GM13976 (cell line): ENCODE measurements around the gene FAM13B.
A peak's percentile ranks its signal among the peaks of the same experiment; 100 is the strongest.
"Not testable (repeated sequence)": the region's sequence is repeated elsewhere in the genome, so short reads cannot be mapped to it uniquely, and the experiment has no call there.

Experiments used
- DNase-seq: peaks from one replicate; pipeline ENCODE4 v3.0.0; 2012; ENCODE audit warnings: low spot score
- in situ Hi-C: fragments of 300-500 bp; cut with MboI; formaldehyde crosslinking; loops from one replicate; pipeline ENCODE4 v1.12.0; 2022; ENCODE audit warnings: low sequenced_read_pairs, mixed read lengths, inconsistent platforms; ENCODE audit not compliant: unreplicated experiment
- TF ChIP-seq, protein P1 (sequence below): IDR thresholded peaks from 2 replicates; pipeline ENCODE4 v1.5.1; 2012; ENCODE audit warnings: borderline replicate concordance, mild to moderate bottlenecking; ENCODE audit not compliant: insufficient read depth; ENCODE audit errors: extremely low read depth, missing control alignments, control extremely low read depth

Gene FAM13B

GRCh38 chr5:138067945-138068344 lies 35.1 kb upstream of the FAM13B start:
- TF ChIP-seq, protein P1, sequence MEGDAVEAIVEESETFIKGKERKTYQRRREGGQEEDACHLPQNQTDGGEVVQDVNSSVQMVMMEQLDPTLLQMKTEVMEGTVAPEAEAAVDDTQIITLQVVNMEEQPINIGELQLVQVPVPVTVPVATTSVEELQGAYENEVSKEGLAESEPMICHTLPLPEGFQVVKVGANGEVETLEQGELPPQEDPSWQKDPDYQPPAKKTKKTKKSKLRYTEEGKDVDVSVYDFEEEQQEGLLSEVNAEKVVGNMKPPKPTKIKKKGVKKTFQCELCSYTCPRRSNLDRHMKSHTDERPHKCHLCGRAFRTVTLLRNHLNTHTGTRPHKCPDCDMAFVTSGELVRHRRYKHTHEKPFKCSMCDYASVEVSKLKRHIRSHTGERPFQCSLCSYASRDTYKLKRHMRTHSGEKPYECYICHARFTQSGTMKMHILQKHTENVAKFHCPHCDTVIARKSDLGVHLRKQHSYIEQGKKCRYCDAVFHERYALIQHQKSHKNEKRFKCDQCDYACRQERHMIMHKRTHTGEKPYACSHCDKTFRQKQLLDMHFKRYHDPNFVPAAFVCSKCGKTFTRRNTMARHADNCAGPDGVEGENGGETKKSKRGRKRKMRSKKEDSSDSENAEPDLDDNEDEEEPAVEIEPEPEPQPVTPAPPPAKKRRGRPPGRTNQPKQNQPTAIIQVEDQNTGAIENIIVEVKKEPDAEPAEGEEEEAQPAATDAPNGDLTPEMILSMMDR = no peak
- DNase-seq = no peak
- in situ Hi-C loops = no loop called here

- DNase-seq = peak; percentile 40
- TF ChIP-seq, protein P1 = peak; percentile 39
- in situ Hi-C loops = no loop called here
These were observed 32.2 kb upstream of the FAM13B start for GRCh38 chr5:138065102-138065501.

DNA sequence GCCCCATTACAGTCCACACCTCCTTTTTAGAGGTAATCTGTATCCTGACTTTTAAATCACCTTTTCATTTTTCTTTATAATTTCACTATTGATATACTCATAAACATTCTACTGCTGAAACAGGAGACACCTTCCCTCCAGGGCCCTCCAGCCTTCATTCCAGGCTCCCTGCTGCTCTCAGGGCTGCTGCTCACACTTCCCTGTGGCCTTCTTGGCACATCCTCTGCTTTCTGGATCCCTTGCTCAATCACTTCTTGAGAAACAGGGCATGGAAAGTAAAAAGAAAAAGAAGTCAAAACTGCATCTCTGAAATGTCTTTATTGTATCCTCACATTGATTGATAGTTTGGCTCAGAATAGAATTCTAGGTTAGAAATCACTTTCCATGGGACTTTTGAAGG lies 31.6 kb upstream of the FAM13B start:
- in situ Hi-C loops = no loop called here
- TF ChIP-seq, protein P1 = no peak
- DNase-seq = no peak

DNA sequence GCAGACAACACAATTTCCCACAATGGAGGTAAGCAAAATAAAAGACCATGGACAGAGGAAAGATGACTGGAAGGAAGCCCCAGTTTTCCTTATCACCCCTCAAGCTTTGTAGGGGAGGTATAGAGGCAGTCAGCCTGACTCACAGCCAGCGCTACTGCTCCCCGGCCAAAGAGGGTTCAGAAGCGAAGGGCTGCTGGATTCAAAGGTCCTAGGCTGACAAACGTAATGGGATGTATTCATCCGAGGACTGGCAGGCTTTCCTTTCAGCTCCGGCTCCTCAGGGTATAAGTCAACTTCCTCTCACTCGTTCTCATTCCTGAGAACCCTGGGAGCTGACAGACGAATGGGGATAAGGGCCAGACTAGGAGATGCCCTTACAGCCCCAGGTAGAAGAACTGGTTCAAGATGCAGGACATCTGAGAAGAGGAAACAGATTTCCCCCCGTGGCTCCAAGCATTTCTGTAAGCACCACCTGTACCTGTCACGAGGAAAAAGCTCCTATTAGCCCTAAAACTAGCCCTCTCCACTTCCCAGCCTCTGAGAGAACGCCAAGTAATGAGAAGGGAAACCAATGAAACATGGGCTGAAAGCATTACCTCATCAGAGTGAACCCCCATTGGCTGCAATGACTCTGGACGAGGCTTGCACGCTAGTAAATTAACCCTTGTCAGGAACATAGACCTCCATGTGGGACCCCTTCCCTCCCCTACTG lies 22.1 kb upstream of the FAM13B start:
- TF ChIP-seq, protein P1 = no peak
- DNase-seq = no peak
- in situ Hi-C loops = no loop called here

DNA sequence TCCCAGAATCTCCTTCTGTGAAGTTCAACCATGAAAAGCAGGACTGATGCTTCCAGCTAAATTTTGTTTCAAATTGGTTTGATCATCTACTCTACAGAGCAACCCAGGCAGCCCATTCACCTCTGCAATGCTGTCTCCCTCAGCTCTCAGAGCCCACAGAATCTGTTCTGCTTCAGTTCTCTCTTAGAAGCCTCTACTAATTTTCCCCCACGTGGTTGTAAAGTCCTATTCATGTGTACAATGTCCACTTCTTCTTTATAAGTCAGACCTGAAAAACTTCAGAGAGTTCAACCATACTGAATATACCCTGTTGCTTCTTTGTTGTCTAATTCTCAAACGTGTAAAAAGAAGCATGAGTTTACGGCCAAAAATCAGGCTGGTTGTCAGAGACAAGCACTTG lies 21.3 kb upstream of the FAM13B start:
- in situ Hi-C loops = no loop called here
- TF ChIP-seq, protein P1 = no peak
- DNase-seq = peak; percentile 45

- in situ Hi-C loops = no loop called here
- TF ChIP-seq, protein P1 = no peak
- DNase-seq = no peak
These were observed 20.7 kb upstream of the FAM13B start for GRCh38 chr5:138053554-138053953.

GRCh38 chr5:138052718-138053117 lies 19.8 kb upstream of the FAM13B start:
- DNase-seq, in situ Hi-C loops: not testable (repeated sequence)
